ENCODE data around the gene APBB2.

The APBB2 gene

GRCh38 chr4:41256131-41256739 is 41.9 kb upstream of the APBB2 start:
- TF ChIP-seq CTCF (conservative IDR thresholded peaks at IDR 0.05) (no peak), ZFX (IDR thresholded peaks at IDR 0.05) (no peak)
- no peak overlapping the region for H3K27ac ChIP-seq

- no peak for TF ChIP-seq ZFX (IDR thresholded peaks at IDR 0.05)
- TF ChIP-seq CTCF (conservative IDR thresholded peaks at IDR 0.05) = no peak
- H3K27ac ChIP-seq = no peak overlapping the region
Measured at GRCh38 chr4:41245983-41246382, 31.6 kb upstream of the APBB2 start.

- H3K27ac ChIP-seq = no peak overlapping the region
- TF ChIP-seq ZFX (IDR thresholded peaks at IDR 0.05) (no peak), CTCF (conservative IDR thresholded peaks at IDR 0.05) (no peak)
Measured at GRCh38 chr4:41241919-41242318, 27.6 kb upstream of the APBB2 start.

- no peak for TF ChIP-seq ZFX (IDR thresholded peaks at IDR 0.05)
- no peak for TF ChIP-seq CTCF (conservative IDR thresholded peaks at IDR 0.05)
- no peak overlapping the region for H3K27ac ChIP-seq
Measured at GRCh38 chr4:41236508-41236907, 22.2 kb upstream of the APBB2 start.

- no peak overlapping the region for H3K27ac ChIP-seq
- TF ChIP-seq ZFX (IDR thresholded peaks at IDR 0.05) (no peak), CTCF (conservative IDR thresholded peaks at IDR 0.05) (no peak)
Measured at GRCh38 chr4:41236032-41236431, 21.7 kb upstream of the APBB2 start.

GRCh38 chr4:41232856-41233255 is 18.5 kb upstream of the APBB2 start:
- TF ChIP-seq CTCF (conservative IDR thresholded peaks at IDR 0.05) (no peak), ZFX (IDR thresholded peaks at IDR 0.05) (no peak)
- no peak overlapping the region for H3K27ac ChIP-seq

- H3K27ac ChIP-seq = no peak overlapping the region
- TF ChIP-seq ZFX (IDR thresholded peaks at IDR 0.05) = no peak
- no peak for TF ChIP-seq CTCF (conservative IDR thresholded peaks at IDR 0.05)
Measured at GRCh38 chr4:41232406-41232805, 18.1 kb upstream of the APBB2 start.
